ENCODE measurements around the gene CES2. TPM values are rescaled to one million over a fixed set of nuclear protein-coding genes. Genes with fewer than 3 reads are reported as not detected.

CES2 gene
- total and polyA plus RNA-seq, 2 donors (not counting 1 experiment from before 2014, with no cell fraction given) = 23.5 to 47.8 TPM

DNA sequence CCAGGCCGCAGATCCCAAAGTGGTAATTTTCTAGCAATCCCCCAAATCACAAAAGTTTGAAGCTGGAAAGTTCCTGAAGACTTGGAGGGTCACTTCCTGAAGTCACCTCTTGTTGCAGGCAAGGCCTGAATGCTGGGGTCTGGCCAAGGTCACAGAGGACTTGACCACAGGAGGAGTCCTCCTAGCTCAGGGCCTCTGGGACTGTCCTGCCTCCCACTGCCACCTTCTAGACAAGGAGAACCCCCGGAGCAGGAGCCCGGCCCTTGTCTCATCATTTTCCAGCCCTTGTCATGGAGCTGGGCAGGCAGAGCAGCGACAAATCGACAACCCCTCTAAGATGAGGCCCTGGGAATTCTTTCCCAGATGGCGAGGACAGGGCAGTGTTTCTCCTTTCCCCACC is 17.0 kb upstream of the CES2 start:
- intact Hi-C loops (cut with micrococcal nuclease) = no loop called here
- Histone ChIP-seq H3K27me3 (replicated peaks in 1 of 4; ENCODE audit: control extremely low read depth in 1 of 4, control insufficient read depth in 3 of 4, insufficient read depth in 4 of 4, low read length in 3 of 4) (peaks cover 0 to 12% (median 2%) of the 10 kb centered on the region in 4 experiments), H3K36me3 (replicated peaks in 1 of 2; ENCODE audit: control extremely low read depth in 1 of 2, control insufficient read depth in 1 of 2, extremely low read depth in 1 of 2, insufficient read depth in 2 of 2, low read length in 1 of 2) (no peaks in the 10 kb centered on the region), H4K20me1 (ENCODE audit: control insufficient read depth, insufficient read depth, low read length, poor library complexity, severe bottlenecking) (no peaks in the 10 kb centered on the region), H3K4me1 (ENCODE audit: control insufficient read depth in 2 of 2, insufficient read depth in 2 of 2, low read length in 2 of 2) (no peaks in the 10 kb centered on the region), H3K4me3 (ENCODE audit: control extremely low read depth in 1 of 5, extremely low read depth in 1 of 5, insufficient read depth in 1 of 5, low read depth in 2 of 5, low read length in 4 of 5) (no peak overlapping the region), H2AFZ (ENCODE audit: insufficient read depth, low read depth, low read length, poor library complexity, severe bottlenecking) (no peak overlapping the region), H3K4me2 (replicated peaks; ENCODE audit: low read depth, low read length, poor library complexity, severe bottlenecking) (no peak overlapping the region), H3K9me3 (ENCODE audit: control extremely low read depth in 1 of 3, control insufficient read depth in 2 of 3, insufficient read depth in 1 of 3, low read length in 2 of 3) (no peaks in the 10 kb centered on the region), H3K9ac (ENCODE audit: low read length) (no peak overlapping the region), H3K27ac (ENCODE audit: low read length in 2 of 2) (no peak overlapping the region), H3K79me2 (ENCODE audit: control insufficient read depth, insufficient read depth, low read length) (no peaks in the 10 kb centered on the region)
- POLR2A ChIA-PET = interaction anchor here (1.2 kb wide), 1 partner anchor 13 kb away, joined by 3 read pairs; no protein-coding TSS in a partner anchor
- 92% methylated on average over 5 of the region's 6 CpGs for WGBS (ENCODE audit: insufficient coverage)
- TF ChIP-seq, protein P1, sequence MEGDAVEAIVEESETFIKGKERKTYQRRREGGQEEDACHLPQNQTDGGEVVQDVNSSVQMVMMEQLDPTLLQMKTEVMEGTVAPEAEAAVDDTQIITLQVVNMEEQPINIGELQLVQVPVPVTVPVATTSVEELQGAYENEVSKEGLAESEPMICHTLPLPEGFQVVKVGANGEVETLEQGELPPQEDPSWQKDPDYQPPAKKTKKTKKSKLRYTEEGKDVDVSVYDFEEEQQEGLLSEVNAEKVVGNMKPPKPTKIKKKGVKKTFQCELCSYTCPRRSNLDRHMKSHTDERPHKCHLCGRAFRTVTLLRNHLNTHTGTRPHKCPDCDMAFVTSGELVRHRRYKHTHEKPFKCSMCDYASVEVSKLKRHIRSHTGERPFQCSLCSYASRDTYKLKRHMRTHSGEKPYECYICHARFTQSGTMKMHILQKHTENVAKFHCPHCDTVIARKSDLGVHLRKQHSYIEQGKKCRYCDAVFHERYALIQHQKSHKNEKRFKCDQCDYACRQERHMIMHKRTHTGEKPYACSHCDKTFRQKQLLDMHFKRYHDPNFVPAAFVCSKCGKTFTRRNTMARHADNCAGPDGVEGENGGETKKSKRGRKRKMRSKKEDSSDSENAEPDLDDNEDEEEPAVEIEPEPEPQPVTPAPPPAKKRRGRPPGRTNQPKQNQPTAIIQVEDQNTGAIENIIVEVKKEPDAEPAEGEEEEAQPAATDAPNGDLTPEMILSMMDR (IDR thresholded peaks at IDR 0.05) = no peak
- no peak for TF ChIP-seq EZH2 (IDR thresholded peaks at IDR 0.05; ENCODE audit: borderline replicate concordance, insufficient read depth, low read depth, low read length, poor library complexity, severe bottlenecking)
- no peak overlapping the region for H3K4me3 Mint-ChIP-seq
- H3K4me1 Mint-ChIP-seq = peaks cover 1% of the 10 kb centered on the region
- CTCF ChIA-PET = interaction anchor here (1.2 kb wide), 1 partner anchor 24 kb away, joined by 3 read pairs; no protein-coding TSS in a partner anchor
- DNase-seq (no peak), ATAC-seq (ENCODE audit: low read depth) (no peak)
- no peaks in the 10 kb centered on the region for H3K9me3 Mint-ChIP-seq (ENCODE audit: insufficient read depth)
- H3K27ac Mint-ChIP-seq = no peak overlapping the region
- peaks cover 19% of the 10 kb centered on the region for H3K27me3 Mint-ChIP-seq

DNA sequence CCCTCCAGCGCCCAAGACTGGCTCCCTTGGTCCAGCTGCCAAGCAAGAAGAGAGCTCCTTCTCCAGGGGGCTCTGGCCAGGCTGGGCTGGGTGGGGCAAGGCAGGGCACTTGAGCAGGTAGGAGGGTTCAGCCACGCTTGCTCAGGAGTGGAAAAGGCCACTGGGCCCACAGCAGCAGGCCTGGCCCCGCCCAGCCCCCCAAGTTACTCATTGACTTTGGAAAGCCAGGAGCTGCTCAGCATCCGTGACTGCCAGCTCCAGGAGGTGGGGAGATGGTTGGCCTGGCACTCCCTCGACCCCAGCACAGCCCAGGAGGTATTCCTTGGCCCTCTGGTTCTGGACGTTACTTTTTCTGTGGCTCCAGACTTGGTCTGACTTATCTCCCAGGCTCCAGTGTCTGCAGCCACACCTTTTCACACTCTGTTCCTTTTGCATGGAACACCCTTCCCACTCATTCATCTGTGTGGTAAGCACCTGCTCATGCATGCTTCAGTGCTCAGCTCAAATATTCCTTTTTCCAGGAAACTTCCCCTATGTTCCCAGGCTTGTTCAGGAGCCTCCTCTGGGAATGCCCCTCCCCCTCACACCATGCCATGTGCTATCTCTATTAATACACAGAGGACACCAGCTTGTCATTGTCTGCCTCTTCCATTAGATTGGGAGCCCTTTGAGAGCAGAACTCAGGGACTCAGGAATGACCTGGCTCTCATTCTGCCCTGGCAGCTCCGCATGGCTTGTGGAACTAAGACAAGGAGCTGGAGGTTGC is 16.3 kb upstream of the CES2 start, which contains the start of gene CDH16:
CDH16 (minus strand) TSS at position 83 of the 766 bp plus-strand sequence. CDS start 820 bp downstream, outside the sequence.
- 72% methylated on average over 6 of the region's 7 CpGs for WGBS (ENCODE audit: insufficient coverage)
- no peaks in the 10 kb centered on the region for H4K20me1 ChIP-seq (ENCODE audit: control insufficient read depth, insufficient read depth, low read length, poor library complexity, severe bottlenecking)
- Mint-ChIP-seq H3K4me1 (peaks cover 1% of the 10 kb centered on the region), H3K4me3 (no peak within 1 kb of the TSS), H3K27me3 (peaks cover 25% of the 10 kb centered on the region), H3K9me3 (ENCODE audit: insufficient read depth) (no peaks in the 10 kb centered on the region), H3K27ac (no peak within 1 kb of the TSS)
- no peaks in the 10 kb centered on the region for H3K9me3 ChIP-seq (ENCODE audit: control extremely low read depth in 1 of 3, control insufficient read depth in 2 of 3, insufficient read depth in 1 of 3, low read length in 2 of 3)
- H3K79me2 ChIP-seq (ENCODE audit: control insufficient read depth, insufficient read depth, low read length) = no peaks in the 10 kb centered on the region
- no peak within 1 kb of the TSS for H3K4me3 ChIP-seq (ENCODE audit: control extremely low read depth in 1 of 5, extremely low read depth in 1 of 5, insufficient read depth in 1 of 5, low read depth in 2 of 5, low read length in 4 of 5)
- no peak within 1 kb of the TSS for H3K27ac ChIP-seq (ENCODE audit: low read length in 2 of 2)
- ChIA-PET POLR2A (interaction anchor here (1.2 kb wide), 1 partner anchor 12 kb away, joined by 3 read pairs; no protein-coding TSS in a partner anchor), CTCF (interaction anchor here (1.1 to 1.2 kb wide), 2 partner anchors 24 to 50 kb away, joined by 3 to 6 read pairs; no protein-coding TSS in a partner anchor)
- no peak for TF ChIP-seq EZH2 (IDR thresholded peaks at IDR 0.05; ENCODE audit: borderline replicate concordance, insufficient read depth, low read depth, low read length, poor library complexity, severe bottlenecking)
- TF ChIP-seq, protein P1 (IDR thresholded peaks at IDR 0.05) = no peak
- H3K36me3 ChIP-seq (replicated peaks in 1 of 2; ENCODE audit: control extremely low read depth in 1 of 2, control insufficient read depth in 1 of 2, extremely low read depth in 1 of 2, insufficient read depth in 2 of 2, low read length in 1 of 2) = no peaks in the 10 kb centered on the region
- peaks cover 0 to 15% (median 4%) of the 10 kb centered on the region in 4 experiments for H3K27me3 ChIP-seq (replicated peaks in 1 of 4; ENCODE audit: control extremely low read depth in 1 of 4, control insufficient read depth in 3 of 4, insufficient read depth in 4 of 4, low read length in 3 of 4)
- no peak for ATAC-seq (ENCODE audit: low read depth)
- no peak within 1 kb of the TSS for H3K4me2 ChIP-seq (replicated peaks; ENCODE audit: low read depth, low read length, poor library complexity, severe bottlenecking)
- H3K9ac ChIP-seq (ENCODE audit: low read length) = no peak within 1 kb of the TSS
- DNase-seq = no peak
- no peak within 1 kb of the TSS for H2AFZ ChIP-seq (ENCODE audit: insufficient read depth, low read depth, low read length, poor library complexity, severe bottlenecking)
- H3K4me1 ChIP-seq (ENCODE audit: control insufficient read depth in 2 of 2, insufficient read depth in 2 of 2, low read length in 2 of 2) = no peaks in the 10 kb centered on the region
- intact Hi-C loops (cut with micrococcal nuclease) = no loop called here

All from B cell (primary cell).